Endothelial cell of umbilical vein (primary cell): ENCODE measurements around the gene SELP. TPM values are rescaled to one million over a fixed set of nuclear protein-coding genes. Genes with fewer than 3 reads are reported as not detected.

Experiments
- BruUV-seq: library from RNA; stranded (reverse); fragments of 400-500 nt; replicated peaks from 2 replicates; lab custom pipeline; 2021; lab: Mats Ljungman, UMichigan
- CTCF ChIA-PET: fragments of 300-600, 350-600 bp; sonication (Branson Sonifier 250); formaldehyde crosslinking; loops from one replicate; lab custom pipeline; 2021; ENCODE audit warnings: antibody characterized with exemption, inconsistent platforms; lab: Charles Lee
- POLR2A ChIA-PET: fragments of 300-600, 350-600 bp; sonication (Branson Sonifier 250); formaldehyde crosslinking; loops from one replicate; lab custom pipeline; 2021; ENCODE audit warnings: antibody characterized with exemption, inconsistent platforms; lab: Charles Lee
- DNase-seq: peaks from one replicate; pipeline ENCODE4 v3.0.0-alpha.2; 2011; ENCODE audit warnings: low read depth, low spot score
- FAIRE-seq: peaks from 2 replicates; lab custom pipeline; 2011; peaks lifted over from hg19 to GRCh38; lab: Jason Lieb, UNC
- H2AFZ ChIP-seq: 2 replicates; pipeline ENCODE4 v1.6.0; 2012; ENCODE audit warnings: low read depth, low read length, control low read depth, inconsistent platforms
- H3K27ac ChIP-seq: 2 replicates; pipeline ENCODE4 v1.5.1; 2011; ENCODE audit warnings: low read depth, mild to moderate bottlenecking, control low read depth, low read length, moderate library complexity; ENCODE audit not compliant: insufficient read depth
- H3K27me3 ChIP-seq, 2 experiments: 2 replicates each; pipeline versions ENCODE4 v1.6.0 to v1.6.1; 2011; ENCODE audit warnings: low read length in 2 of 2, mixed read lengths in 1 of 2; ENCODE audit not compliant: control insufficient read depth in 2 of 2, insufficient read depth in 2 of 2
- H3K36me3 ChIP-seq, 2 experiments: 2 replicates in 1 of 2; 3 replicates in 1 of 2; pipeline ENCODE4 v1.5.1; 2011; ENCODE audit warnings: low read length in 2 of 2, mild to moderate bottlenecking in 1 of 2, moderate library complexity in 1 of 2; ENCODE audit not compliant: control insufficient read depth in 2 of 2, insufficient read depth in 2 of 2; ENCODE audit errors: extremely low read depth in 1 of 2
- H3K4me1 ChIP-seq: 3 replicates; pipeline ENCODE4 v1.5.1; 2011; ENCODE audit warnings: mild to moderate bottlenecking, low read length; ENCODE audit not compliant: control insufficient read depth, insufficient read depth; ENCODE audit errors: extremely low read depth
- H3K4me2 ChIP-seq: 2 replicates; pipeline ENCODE4 v1.6.1; 2011; ENCODE audit warnings: low read length, control low read depth, mixed read lengths; ENCODE audit not compliant: insufficient read depth
- H3K4me3 ChIP-seq, 3 experiments: fragments of 200-600 bp in 1 of 3; sonication (generic), shearing (Covaris generic) in 1 of 3; replicated peaks in 1 of 3; 2 replicates each; pipeline ENCODE4 v1.5.1; 2011 to 2016; ENCODE audit warnings: control low read depth in 3 of 3, low read length in 3 of 3, mild to moderate bottlenecking in 2 of 3, inconsistent platforms in 1 of 3, low read depth in 1 of 3, moderate library complexity in 1 of 3; ENCODE audit not compliant: insufficient read depth in 1 of 3
- H3K79me2 ChIP-seq: 2 replicates; pipeline ENCODE4 v1.6.0; 2012; ENCODE audit warnings: low read length, inconsistent platforms; ENCODE audit not compliant: control insufficient read depth, insufficient read depth
- H3K9ac ChIP-seq: replicated peaks from 2 replicates; pipeline ENCODE3; 2011; ENCODE audit warnings: low read length, control low read depth; ENCODE audit not compliant: insufficient read depth; ENCODE audit errors: extremely low read depth
- H3K9me1 ChIP-seq: replicated peaks from 3 replicates; pipeline ENCODE4 v1.6.0; 2011; ENCODE audit warnings: mild to moderate bottlenecking, low read length; ENCODE audit not compliant: control insufficient read depth, insufficient read depth; ENCODE audit errors: extremely low read depth
- H3K9me3 ChIP-seq: replicated peaks from 2 replicates; pipeline ENCODE4 v1.5.1; 2012; ENCODE audit warnings: low read length, inconsistent platforms; ENCODE audit not compliant: control insufficient read depth, insufficient read depth
- H4K20me1 ChIP-seq: replicated peaks from 2 replicates; pipeline ENCODE3; 2011; ENCODE audit warnings: mild to moderate bottlenecking, low read length; ENCODE audit not compliant: control insufficient read depth, insufficient read depth; ENCODE audit errors: extremely low read depth
- CTCF ChIP-seq, 2 donors: IDR thresholded peaks; 1 replicate in 1 of 2; 2 replicates in 1 of 2; pipeline ENCODE4 v1.5.1; 2011; ENCODE audit warnings: low read length in 2 of 2, mild to moderate bottlenecking in 2 of 2, moderate library complexity in 2 of 2, control low read depth in 1 of 2, inconsistent platforms in 1 of 2, low read depth in 1 of 2; ENCODE audit not compliant: insufficient read depth in 1 of 2; ENCODE audit errors: extremely low read depth in 1 of 2
- EZH2 ChIP-seq: IDR thresholded peaks from 2 replicates; pipeline ENCODE4 v1.6.1; 2012; ENCODE audit warnings: borderline replicate concordance, low read depth, mild to moderate bottlenecking, moderate library complexity, low read length, inconsistent platforms; ENCODE audit not compliant: severe bottlenecking
- FOS ChIP-seq: IDR thresholded peaks from 2 replicates; pipeline ENCODE4 v1.6.1; 2011; ENCODE audit warnings: mild to moderate bottlenecking, low read length, moderate library complexity, borderline replicate concordance; ENCODE audit not compliant: insufficient read depth
- GATA2 ChIP-seq: IDR thresholded peaks from 2 replicates; pipeline ENCODE4 v1.7.0; 2011; ENCODE audit warnings: low read depth, mild to moderate bottlenecking, moderate library complexity, mixed read lengths, low read length; ENCODE audit not compliant: insufficient read length, insufficient read depth
- JUN ChIP-seq: IDR thresholded peaks from 2 replicates; pipeline ENCODE4 v1.6.1; 2011; ENCODE audit warnings: borderline replicate concordance, low read depth; ENCODE audit not compliant: insufficient read length, insufficient read depth
- MYC ChIP-seq: IDR thresholded peaks from one replicate; pipeline ENCODE4 v1.6.1; 2011; ENCODE audit warnings: mild to moderate bottlenecking, low read depth, low read length
- POLR2A ChIP-seq: IDR thresholded peaks from 2 replicates; pipeline ENCODE4 v1.6.1; 2012; ENCODE audit warnings: low read depth, mild to moderate bottlenecking, control low read depth, low read length
- POLR2AphosphoS5 ChIP-seq: IDR thresholded peaks from 2 replicates; pipeline ENCODE4 v1.6.1; 2012; ENCODE audit warnings: low read depth, mild to moderate bottlenecking, control low read depth, low read length, moderate library complexity; ENCODE audit not compliant: insufficient read depth
- dilution Hi-C: fragments of 300-500 bp; cut with MboI; formaldehyde crosslinking; loops from one replicate; pipeline ENCODE4 v1.15.0; 2019; ENCODE audit warnings: low sequenced_read_pairs; ENCODE audit not compliant: extremely low pct_ligation_motif_present
- intact Hi-C: fragments of 100-400 bp; cut with micrococcal nuclease; formaldehyde crosslinking; loops from one replicate; pipeline ENCODE4 v1.10.0; 2022
- polyA plus RNA-seq, 4 experiments: library from polyadenylated mRNA; depleted of rRNA in 3 of 4; stranded (reverse) in 3 of 4; unstranded in 1 of 4; fragments of >200 nt; gene quantifications; 2 replicates each; pipeline versions ENCODE4 v1.2.1 to v1.2.3, GENCODE V29; 2011 to 2012; ENCODE audit warnings: missing spikeins in 1 of 4
- total RNA-seq: library from RNA; stranded (reverse); gene quantifications from 2 replicates; pipeline ENCODE4 v1.2.3, GENCODE V29; 2021
- TF ChIP-seq, protein P1 (sequence below): IDR thresholded peaks from 2 replicates; pipeline ENCODE4 v1.6.1; 2011; ENCODE audit not compliant: insufficient read depth, insufficient read length

SELP gene
- total and polyA plus RNA-seq, 2 donors (not counting 3 experiments of a cell fraction or from before 2014, with no cell fraction given), result 1.3 to 1.6 TPM

GRCh38 chr1:169561692-169562091, 68.2 kb downstream of the SELP start:
- dilution Hi-C loops (no loop called here), intact Hi-C loops (no loop called here)
- H4K20me1 ChIP-seq, result no peaks in the 10 kb centered on the region
- peaks cover 8% of the 10 kb centered on the region for H3K4me1 ChIP-seq
- FAIRE-seq, result no peak
- no peak overlapping the region for H3K9ac ChIP-seq
- H3K27ac ChIP-seq, result no peak overlapping the region
- BruUV-seq, result no TSS peak
- no peak overlapping the region for H3K4me3 ChIP-seq
- TF ChIP-seq GATA2, result no peak
- TF ChIP-seq JUN, result no peak
- no peak for TF ChIP-seq MYC
- TF ChIP-seq POLR2A, result no peak
- no peak for TF ChIP-seq EZH2
- no peak for TF ChIP-seq CTCF (IDR thresholded peaks at IDR 0.05; ENCODE audit: extremely low read depth in 1 of 2, insufficient read depth in 1 of 2, low read depth in 1 of 2, low read length in 2 of 2)
- TF ChIP-seq, protein P1, sequence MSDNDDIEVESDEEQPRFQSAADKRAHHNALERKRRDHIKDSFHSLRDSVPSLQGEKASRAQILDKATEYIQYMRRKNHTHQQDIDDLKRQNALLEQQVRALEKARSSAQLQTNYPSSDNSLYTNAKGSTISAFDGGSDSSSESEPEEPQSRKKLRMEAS, result no peak
- no peak for TF ChIP-seq FOS
- TF ChIP-seq POLR2AphosphoS5, result no peak
- no peaks in the 10 kb centered on the region for H3K9me1 ChIP-seq
- no peak for DNase-seq
- H3K36me3 ChIP-seq, result no peaks in the 10 kb centered on the region
- H2AFZ ChIP-seq, result no peak overlapping the region
- H3K9me3 ChIP-seq, result no peaks in the 10 kb centered on the region
- POLR2A ChIA-PET, result interaction anchor here (0.7 kb wide), 1 partner anchor 969 kb away, joined by 5 read pairs; no protein-coding TSS in a partner anchor
- no peaks in the 10 kb centered on the region for H3K27me3 ChIP-seq
- H3K4me2 ChIP-seq, result no peak overlapping the region
- CTCF ChIA-PET, result interaction anchor here (0.8 to 1.1 kb wide), 2 partner anchors 16 to 40 kb away, joined by 3 read pairs; no protein-coding TSS in a partner anchor
- no peaks in the 10 kb centered on the region for H3K79me2 ChIP-seq
